Stimulated activated CD4-positive, alpha-beta T cell treated with anti-CD3 and anti-CD28 coated beads, Interleukin-1b, Interleukin-23, amount 100 ng/mL, for 4 hours (primary cell): ENCODE results near the gene DDX25.

Experiments
- DNase-seq, 2 donors: peaks; one replicate each; pipeline ENCODE4 v3.0.0-alpha.2; 2020; ENCODE audit warnings: low read depth in 2 of 2

DDX25 gene

GRCh38 chr11:125935618-125936199 is 31.4 kb downstream of the DDX25 start:
- no peak for DNase-seq

GRCh38 chr11:125938418-125938817 is 34.1 kb downstream of the DDX25 start:
- DNase-seq: no peak

GRCh38 chr11:125939081-125939521 is 34.8 kb downstream of the DDX25 start:
- no peak for DNase-seq

- no peak for DNase-seq
Observed at GRCh38 chr11:125940145-125940544, 35.8 kb downstream of the DDX25 start.

GRCh38 chr11:125941267-125941618 is 36.9 kb downstream of the DDX25 start:
- DNase-seq: no peak

- DNase-seq: peak; percentile 18 to 45
Observed at GRCh38 chr11:125941619-125942611, 37.6 kb downstream of the DDX25 start.

GRCh38 chr11:125942771-125943428 is 38.6 kb downstream of the DDX25 start:
- DNase-seq: no peak

GRCh38 chr11:125943661-125944349 is 39.5 kb downstream of the DDX25 start:
- DNase-seq: no peak

GRCh38 chr11:125944350-125945010 is 40.2 kb downstream of the DDX25 start:
- DNase-seq: no peak

GRCh38 chr11:125945011-125945796 is 40.9 kb downstream of the DDX25 start:
- DNase-seq: no peak

- DNase-seq: no peak
Observed at GRCh38 chr11:125945797-125946520, 41.7 kb downstream of the DDX25 start, which contains the start of gene VSIG10L2. TSS of gene VSIG10L2 (plus strand) at chr11:125946044. CDS start at chr11:125946056, 12 bp downstream.

GRCh38 chr11:125946712-125947418 is 42.6 kb downstream of the DDX25 start:
- DNase-seq: no peak

GRCh38 chr11:125947419-125948277 is 43.3 kb downstream of the DDX25 start:
- DNase-seq: no peak

GRCh38 chr11:125948278-125949051 is 44.2 kb downstream of the DDX25 start:
- DNase-seq: no peak

GRCh38 chr11:125949271-125950177 is 45.2 kb downstream of the DDX25 start:
- DNase-seq: no peak

GRCh38 chr11:125950178-125950490 is 45.8 kb downstream of the DDX25 start:
- DNase-seq: no peak
